CD4-positive, alpha-beta T cell treated with Interleukin-6 for 4 hours (primary cell): ENCODE results near the gene PTPRG.

Experiments
- DNase-seq: peaks from one replicate; pipeline ENCODE4 v3.0.0-alpha.2; 2020; ENCODE audit warnings: mixed read lengths

The PTPRG gene

GRCh38 chr3:62097121-62097520 is 535.8 kb downstream of the PTPRG start:
- no peak for DNase-seq

GRCh38 chr3:62098646-62099365 is 537.4 kb downstream of the PTPRG start:
- DNase-seq = no peak

GRCh38 chr3:62100282-62100989 is 539.1 kb downstream of the PTPRG start:
- no peak for DNase-seq

GRCh38 chr3:62101488-62101887 is 540.1 kb downstream of the PTPRG start:
- DNase-seq = no peak

- no peak for DNase-seq
These were observed 542.2 kb downstream of the PTPRG start for GRCh38 chr3:62103531-62103930.

- no peak for DNase-seq
These were observed 548.2 kb downstream of the PTPRG start for GRCh38 chr3:62109534-62109933.

GRCh38 chr3:62110443-62111225 is 549.3 kb downstream of the PTPRG start:
- DNase-seq = no peak

- no peak for DNase-seq
These were observed 551.7 kb downstream of the PTPRG start for GRCh38 chr3:62113092-62113491.

- no peak for DNase-seq
These were observed 553.4 kb downstream of the PTPRG start for GRCh38 chr3:62114763-62115162.

- DNase-seq = no peak
These were observed 556.7 kb downstream of the PTPRG start for GRCh38 chr3:62117903-62118548.

GRCh38 chr3:62119139-62119538 is 557.8 kb downstream of the PTPRG start:
- DNase-seq = no peak

GRCh38 chr3:62122819-62123218 is 561.4 kb downstream of the PTPRG start:
- DNase-seq = no peak

GRCh38 chr3:62125380-62125779 is 564.0 kb downstream of the PTPRG start:
- no peak for DNase-seq

- DNase-seq = no peak
These were observed 565.7 kb downstream of the PTPRG start for GRCh38 chr3:62127116-62127515.

GRCh38 chr3:62128051-62128450 is 566.7 kb downstream of the PTPRG start:
- DNase-seq = no peak

GRCh38 chr3:62128681-62129080 is 567.3 kb downstream of the PTPRG start:
- DNase-seq = no peak

- DNase-seq = no peak
These were observed 569.7 kb downstream of the PTPRG start for GRCh38 chr3:62131050-62131449.

GRCh38 chr3:62131620-62132019 is 570.2 kb downstream of the PTPRG start:
- no peak for DNase-seq

- DNase-seq = no peak
These were observed 570.7 kb downstream of the PTPRG start for GRCh38 chr3:62132027-62132602.

GRCh38 chr3:62133015-62133414 is 571.6 kb downstream of the PTPRG start:
- no peak for DNase-seq

GRCh38 chr3:62134061-62134496 is 572.7 kb downstream of the PTPRG start:
- DNase-seq = no peak

- no peak for DNase-seq
These were observed 574.4 kb downstream of the PTPRG start for GRCh38 chr3:62135741-62136140.

GRCh38 chr3:62139957-62140356 is 578.6 kb downstream of the PTPRG start:
- DNase-seq = no peak
